Superior temporal gyrus (tissue), 1 donor: ENCODE results near the gene PRSS33.

Source experiments
- DNase-seq: peaks from one replicate; pipeline ENCODE4 v3.0.0-alpha.2; 2016; ENCODE audit errors: extremely low spot score

PRSS33 gene

GRCh38 chr16:2820836-2821486 lies 33.6 kb upstream of the PRSS33 start:
- no peak for DNase-seq

- no peak for DNase-seq
Observed at GRCh38 chr16:2819939-2820835, 32.8 kb upstream of the PRSS33 start.

- no peak for DNase-seq
Observed at GRCh38 chr16:2819179-2819938, 32.0 kb upstream of the PRSS33 start.

GRCh38 chr16:2818272-2818876 lies 31.0 kb upstream of the PRSS33 start:
- DNase-seq = no peak

GRCh38 chr16:2817340-2818271 lies 30.2 kb upstream of the PRSS33 start:
- no peak for DNase-seq

GRCh38 chr16:2816751-2817339 lies 29.5 kb upstream of the PRSS33 start, which contains the start of gene PRSS21:
TSS of gene PRSS21 (plus strand) at chr16:2817237. CDS start at chr16:2817269, 32 bp downstream.
- DNase-seq = no peak

- no peak for DNase-seq
Observed at GRCh38 chr16:2815299-2815771, 28.0 kb upstream of the PRSS33 start.

GRCh38 chr16:2814551-2815298 lies 27.4 kb upstream of the PRSS33 start:
- DNase-seq = no peak

- peak; percentile 38 for DNase-seq
Observed at GRCh38 chr16:2813771-2814221, 26.4 kb upstream of the PRSS33 start.

GRCh38 chr16:2811703-2812471 lies 24.5 kb upstream of the PRSS33 start:
- DNase-seq = no peak

GRCh38 chr16:2810651-2811050 lies 23.3 kb upstream of the PRSS33 start:
- no peak for DNase-seq

GRCh38 chr16:2809149-2809760 lies 21.9 kb upstream of the PRSS33 start:
- DNase-seq = no peak

- no peak for DNase-seq
Observed at GRCh38 chr16:2808181-2808580, 20.8 kb upstream of the PRSS33 start.

GRCh38 chr16:2806286-2806685 lies 18.9 kb upstream of the PRSS33 start:
- DNase-seq = no peak

GRCh38 chr16:2804728-2805127 lies 17.4 kb upstream of the PRSS33 start:
- DNase-seq = no peak

- no peak for DNase-seq
Observed at GRCh38 chr16:2803545-2804195, 16.3 kb upstream of the PRSS33 start.

GRCh38 chr16:2799859-2800226 lies 12.5 kb upstream of the PRSS33 start:
- DNase-seq = no peak
